Activated T-helper 2 cell treated with anti-CD3 and anti-CD28 coated beads, Interferon-gamma antibody, Interleukin-2, Interleukin-4, amounts not matched to agents 10 μg/mL and 5 μg/mL and 100 μg/mL, durations not matched to agents 14 hours and 24 hours and 36 hours (primary cell): Measurements from ENCODE around the gene DIMT1. TPM values are rescaled to one million over a fixed set of nuclear protein-coding genes. Genes with fewer than 3 reads are reported as not detected.
A peak's percentile ranks its signal among the peaks of the same experiment; 100 is the strongest.

Source experiments
- DNase-seq: peaks from one replicate; pipeline ENCODE4 v3.0.0; 2021; ENCODE audit warnings: low spot score
- H3K27ac Mint-ChIP-seq: one replicate; pipeline ENCODE4 v1.8.0; 2021; ENCODE audit warnings: mixed read lengths
- H3K27me3 Mint-ChIP-seq: one replicate; pipeline ENCODE4 v1.8.0; 2021; ENCODE audit warnings: low read depth, mixed read lengths
- H3K36me3 Mint-ChIP-seq: one replicate; pipeline ENCODE4 v1.8.0; 2021; ENCODE audit warnings: low read depth, mixed read lengths
- H3K4me1 Mint-ChIP-seq: one replicate; pipeline ENCODE4 v1.8.0; 2021; ENCODE audit warnings: low read depth, mixed read lengths
- H3K4me3 Mint-ChIP-seq: one replicate; pipeline ENCODE4 v1.8.0; 2021; ENCODE audit warnings: low read depth, mild to moderate bottlenecking, moderate library complexity, mixed read lengths
- H3K9me3 Mint-ChIP-seq: one replicate; pipeline ENCODE4 v1.8.0; 2021; ENCODE audit warnings: mixed read lengths
- intact Hi-C: fragments of 100-400 bp; cut with micrococcal nuclease; formaldehyde crosslinking; loops from one replicate; pipeline ENCODE4 v1.15.1; 2023
- total RNA-seq: library from RNA; stranded (reverse); gene quantifications from 2 replicates; pipeline ENCODE4 v1.2.3, GENCODE V29; 2022

DIMT1 gene
- total RNA-seq: 39.8 and 45.0 TPM in 2 replicates

- H3K4me3 Mint-ChIP-seq: peak within 1 kb of the TSS; percentile 94
- H3K36me3 Mint-ChIP-seq: peaks cover 34% of the 10 kb centered on the region
Measured at GRCh38 chr5:62403411-62404250, at the start of gene DIMT1. Gene DIMT1 (minus strand): TSS chr5:62403905. CDS start chr5:62403772, 133 bp downstream.

GRCh38 chr5:62450259-62450658 is 46.6 kb upstream of the DIMT1 start:
- Mint-ChIP-seq H3K9me3 (no peaks in the 10 kb centered on the region), H3K27ac (no peak overlapping the region), H3K4me1 (no peaks in the 10 kb centered on the region), H3K27me3 (no peaks in the 10 kb centered on the region), H3K36me3 (peaks cover 32% of the 10 kb centered on the region), H3K4me3 (no peak overlapping the region)
- DNase-seq: no peak
- intact Hi-C loops: no loop called here

More at GRCh38 chr5:62403411-62404250, at the start of gene DIMT1:
- peak within 1 kb of the TSS; percentile 91 for H3K27ac Mint-ChIP-seq
- no peaks in the 10 kb centered on the region for H3K9me3 Mint-ChIP-seq
- intact Hi-C loops: loop anchor here (1.0 to 5.0 kb wide), 5 partner anchors 8 to 181 kb away; partner anchors contain the start of genes IPO11 and KIF2A
- no peaks in the 10 kb centered on the region for H3K27me3 Mint-ChIP-seq
- DNase-seq: peak; percentile 92
- peaks cover 25% of the 10 kb centered on the region for H3K4me1 Mint-ChIP-seq

DNA sequence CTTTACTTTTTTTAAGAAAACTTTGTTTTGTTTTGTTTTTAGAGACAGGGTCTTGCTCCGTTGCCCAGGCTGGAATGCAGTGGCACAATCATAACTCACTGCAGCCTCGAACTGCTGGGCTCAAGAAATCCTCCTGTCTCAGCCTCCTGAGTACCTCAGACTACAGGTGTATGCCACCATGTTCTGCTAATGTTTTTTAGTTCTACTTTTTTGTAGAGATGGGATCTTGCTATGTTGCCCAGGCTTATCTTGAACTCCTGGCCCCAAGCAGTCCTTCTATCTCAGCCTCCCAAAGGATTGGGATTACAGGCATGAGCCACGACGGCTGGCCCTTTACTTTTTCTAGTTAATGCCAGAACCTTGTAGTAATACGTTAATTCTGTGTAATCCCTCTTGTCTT is 44.8 kb upstream of the DIMT1 start:
- intact Hi-C loops: no loop called here
- no peaks in the 10 kb centered on the region for H3K4me1 Mint-ChIP-seq
- H3K4me3 Mint-ChIP-seq: no peak overlapping the region
- no peak overlapping the region for H3K27ac Mint-ChIP-seq
- DNase-seq: no peak
- peaks cover 31% of the 10 kb centered on the region for H3K36me3 Mint-ChIP-seq
- H3K9me3 Mint-ChIP-seq: no peaks in the 10 kb centered on the region
- H3K27me3 Mint-ChIP-seq: no peaks in the 10 kb centered on the region

DNA sequence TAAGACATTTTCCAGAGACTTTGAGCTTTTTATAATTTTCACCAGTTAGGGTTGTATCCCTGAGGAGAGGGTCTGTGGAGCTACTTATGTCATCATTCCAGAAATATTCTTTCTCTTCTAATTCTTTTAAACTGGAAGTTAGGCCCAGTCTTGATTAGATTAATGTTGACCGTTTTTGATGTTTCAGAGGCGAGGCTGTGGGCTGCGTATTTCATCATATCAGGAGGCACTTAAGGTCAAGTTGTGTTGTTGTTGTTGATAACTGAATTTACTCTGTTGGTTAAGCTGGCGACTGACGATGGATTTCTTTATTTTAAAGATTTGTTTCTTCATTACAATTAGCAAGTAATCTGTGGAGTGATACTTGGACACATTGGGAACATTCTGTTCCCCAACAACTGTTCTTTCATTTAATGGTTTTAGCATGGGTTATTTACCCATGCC is 28.9 kb upstream of the DIMT1 start:
- no peaks in the 10 kb centered on the region for H3K9me3 Mint-ChIP-seq
- DNase-seq: no peak
- H3K27ac Mint-ChIP-seq: no peak overlapping the region
- intact Hi-C loops: no loop called here
- H3K4me3 Mint-ChIP-seq: no peak overlapping the region
- peaks cover 8% of the 10 kb centered on the region for H3K4me1 Mint-ChIP-seq
- H3K36me3 Mint-ChIP-seq: peaks cover 6% of the 10 kb centered on the region
- H3K27me3 Mint-ChIP-seq: no peaks in the 10 kb centered on the region

GRCh38 chr5:62431735-62432620 is 28.3 kb upstream of the DIMT1 start:
- Mint-ChIP-seq H3K9me3 (no peaks in the 10 kb centered on the region), H3K4me3 (no peak overlapping the region), H3K36me3 (peaks cover 6% of the 10 kb centered on the region), H3K27me3 (no peaks in the 10 kb centered on the region), H3K27ac (no peak overlapping the region), H3K4me1 (peaks cover 8% of the 10 kb centered on the region)
- intact Hi-C loops: no loop called here
- no peak for DNase-seq

DNA sequence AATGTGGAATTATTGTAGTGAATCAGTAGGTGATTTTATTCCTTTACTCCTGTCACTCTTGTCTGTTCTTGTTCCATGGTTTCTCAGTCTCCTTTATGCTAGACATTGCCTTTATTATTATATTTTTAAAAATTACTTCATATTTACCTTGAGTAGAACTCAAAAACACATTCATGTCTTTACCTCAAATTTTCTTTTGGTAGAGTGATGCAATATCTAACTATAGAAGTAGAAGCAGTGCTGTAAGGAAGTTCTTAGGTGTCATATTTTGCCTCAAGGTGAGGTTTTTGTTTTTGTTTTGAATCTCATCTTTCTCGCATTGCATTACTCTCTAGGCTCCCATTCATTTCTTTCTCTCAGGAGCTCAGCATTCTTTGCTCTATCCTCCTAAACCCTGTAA is 21.1 kb upstream of the DIMT1 start:
- intact Hi-C loops: no loop called here

GRCh38 chr5:62421414-62421813 is 17.7 kb upstream of the DIMT1 start:
- no peaks in the 10 kb centered on the region for H3K27me3 Mint-ChIP-seq
- H3K9me3 Mint-ChIP-seq: no peaks in the 10 kb centered on the region
- intact Hi-C loops: no loop called here
- DNase-seq: no peak
- peaks cover 3% of the 10 kb centered on the region for H3K4me1 Mint-ChIP-seq
- no peak overlapping the region for H3K4me3 Mint-ChIP-seq
- no peaks in the 10 kb centered on the region for H3K36me3 Mint-ChIP-seq
- no peak overlapping the region for H3K27ac Mint-ChIP-seq

More for the DNA sequence above, 21.1 kb upstream of the DIMT1 start:
- DNase-seq: no peak
- Mint-ChIP-seq H3K27me3 (no peaks in the 10 kb centered on the region), H3K4me1 (peaks cover 3% of the 10 kb centered on the region), H3K9me3 (no peaks in the 10 kb centered on the region), H3K36me3 (no peaks in the 10 kb centered on the region), H3K4me3 (no peak overlapping the region), H3K27ac (no peak overlapping the region)

GRCh38 chr5:62419609-62420008 is 15.9 kb upstream of the DIMT1 start:
- no peaks in the 10 kb centered on the region for H3K27me3 Mint-ChIP-seq
- no peak overlapping the region for H3K27ac Mint-ChIP-seq
- no peak for DNase-seq
- peaks cover 6% of the 10 kb centered on the region for H3K4me1 Mint-ChIP-seq
- H3K4me3 Mint-ChIP-seq: no peak overlapping the region
- H3K36me3 Mint-ChIP-seq: peaks cover 3% of the 10 kb centered on the region
- intact Hi-C loops: no loop called here
- no peaks in the 10 kb centered on the region for H3K9me3 Mint-ChIP-seq

DNA sequence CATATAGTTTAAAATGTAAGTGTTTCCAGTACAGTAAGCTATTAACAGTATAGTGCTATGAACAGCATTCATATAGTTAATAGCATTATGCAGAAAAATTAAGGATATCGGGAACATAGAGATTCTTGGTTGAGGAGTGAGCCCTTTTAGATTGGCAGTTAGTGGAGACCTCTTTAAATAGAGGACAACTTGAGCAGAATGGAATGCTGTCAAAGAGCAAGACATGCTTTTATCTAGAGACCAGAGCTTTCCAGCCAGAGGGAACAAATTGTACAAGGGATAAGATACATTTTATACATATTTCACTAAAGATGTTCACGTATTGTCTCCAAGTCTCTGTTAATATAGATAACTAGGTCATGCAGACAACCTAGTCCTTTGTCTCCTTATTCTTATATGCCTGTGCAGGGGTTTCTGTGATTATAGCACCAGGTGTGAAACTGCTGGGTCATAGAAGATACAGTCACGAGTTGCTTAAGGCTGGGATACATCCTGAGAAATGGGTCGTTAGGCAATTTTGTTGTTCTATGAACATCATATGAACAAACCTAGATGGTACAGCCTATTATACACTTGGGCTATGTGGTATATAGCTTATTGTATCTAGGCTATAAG is 14.9 kb upstream of the DIMT1 start:
- Mint-ChIP-seq H3K4me3 (no peak overlapping the region), H3K36me3 (peaks cover 5% of the 10 kb centered on the region), H3K27me3 (no peaks in the 10 kb centered on the region), H3K4me1 (peaks cover 12% of the 10 kb centered on the region), H3K9me3 (no peaks in the 10 kb centered on the region), H3K27ac (no peak overlapping the region)
- no peak for DNase-seq
- intact Hi-C loops: no loop called here

DNA sequence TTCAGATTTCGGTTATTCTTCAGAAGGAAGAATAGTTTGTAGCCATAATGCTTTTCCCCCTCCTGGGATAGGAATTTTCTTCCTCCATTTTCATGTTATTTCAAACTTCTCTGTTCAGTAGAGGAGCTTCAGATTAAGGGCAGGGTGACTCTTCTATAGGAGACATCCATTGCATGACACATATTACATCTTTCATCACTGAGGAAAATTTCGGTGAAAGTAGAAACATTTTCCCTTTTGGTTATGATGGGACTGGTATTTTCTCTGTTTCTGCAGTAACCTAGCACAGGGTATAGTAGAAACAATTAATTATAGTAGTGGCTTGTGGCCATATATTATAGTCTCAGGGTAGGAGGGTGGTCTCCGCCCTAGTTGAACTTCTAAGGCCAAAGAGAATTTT is 10.0 kb upstream of the DIMT1 start:
- peaks cover 5% of the 10 kb centered on the region for H3K36me3 Mint-ChIP-seq
- H3K4me1 Mint-ChIP-seq: peaks cover 14% of the 10 kb centered on the region
- H3K4me3 Mint-ChIP-seq: peak overlapping the region; percentile 89
- peaks cover 2% of the 10 kb centered on the region for H3K27me3 Mint-ChIP-seq
- H3K27ac Mint-ChIP-seq: peak overlapping the region; percentile 94
- intact Hi-C loops: no loop called here
- DNase-seq: no peak
- H3K9me3 Mint-ChIP-seq: no peaks in the 10 kb centered on the region

GRCh38 chr5:62412549-62413329 is 9.0 kb upstream of the DIMT1 start, which contains the start of gene IPO11:
Gene IPO11 (plus strand): TSS chr5:62412763. CDS start chr5:62437280, 24,517 bp downstream.
- Mint-ChIP-seq H3K9me3 (no peaks in the 10 kb centered on the region), H3K36me3 (peaks cover 5% of the 10 kb centered on the region), H3K4me1 (peaks cover 14% of the 10 kb centered on the region), H3K4me3 (peak within 1 kb of the TSS; percentile 89), H3K27ac (peak within 1 kb of the TSS; percentile 94), H3K27me3 (peaks cover 2% of the 10 kb centered on the region)
- intact Hi-C loops: loop anchor here (1.0 kb wide), 1 partner anchor 9 kb away; the partner anchor contains the start of gene DIMT1
- DNase-seq: peak; percentile 99
